Esophagus muscularis mucosa (tissue), 4 donors: ENCODE data around the gene ECEL1. TPM values are rescaled to one million over a fixed set of nuclear protein-coding genes. Genes with fewer than 3 reads are reported as not detected.

ENCODE experiments used
- DNase-seq: peaks from one replicate; pipeline ENCODE4 v3.0.0-alpha.2; 2017; ENCODE audit errors: extremely low spot score
- H3K27ac ChIP-seq, 4 donors: fragments of 200-600 bp; sonication (generic); replicated peaks in 1 of 4; 1 replicate in 3 of 4; 2 replicates in 1 of 4; pipeline ENCODE4 v1.5.1; 2016 to 2019; ENCODE audit warnings: mild to moderate bottlenecking in 1 of 4
- H3K27me3 ChIP-seq, 4 donors: fragments of 200-600 bp; sonication (generic); one replicate each; pipeline versions ENCODE4 v1.5.1 to v1.6.0; 2016 to 2019
- H3K36me3 ChIP-seq, 4 donors: fragments of 200-600 bp; sonication (generic); one replicate each; pipeline ENCODE4 v1.5.1; 2016 to 2019
- H3K4me1 ChIP-seq, 4 donors: fragments of 200-600 bp; sonication (generic); one replicate each; pipeline ENCODE4 v1.5.1; 2016 to 2019
- H3K4me3 ChIP-seq, 4 donors: fragments of 200-600 bp; sonication (generic); 1 replicate in 2 of 4; 2 replicates in 2 of 4; pipeline ENCODE4 v1.5.1; 2016 to 2019; ENCODE audit warnings: mild to moderate bottlenecking in 4 of 4, moderate library complexity in 1 of 4
- H3K9me3 ChIP-seq, 4 donors: fragments of 200-600 bp; sonication (generic); 1 replicate in 3 of 4; 2 replicates in 1 of 4; pipeline ENCODE4 v1.5.1; 2016 to 2019
- EP300 ChIP-seq: sonication (generic); formaldehyde crosslinking; IDR thresholded peaks from one replicate; pipeline ENCODE4 v1.6.1; 2017; ENCODE audit warnings: antibody characterized with exemption
- POLR2A ChIP-seq: fragments of 450-650 bp; IDR thresholded peaks from one replicate; pipeline ENCODE4 v1.6.1; 2017; ENCODE audit warnings: antibody characterized with exemption, moderate library complexity, mild to moderate bottlenecking, low read depth
- POLR2AphosphoS5 ChIP-seq, 2 donors: sonication (generic); formaldehyde crosslinking; IDR thresholded peaks; one replicate each; pipeline ENCODE4 v1.6.1; 2017; ENCODE audit warnings: antibody characterized with exemption in 2 of 2
- WGBS: methylation state at CpG from one replicate; pipeline ENCODE4 v1.1.5; 2018; 5-methylcytosine and 5-hydroxymethylcytosine counted together
- intact Hi-C: fragments of 100-400 bp; cut with DNase I; formaldehyde crosslinking; loops from one replicate; pipeline ENCODE4 v1.15.1; 2023
- total RNA-seq, 4 donors: library from RNA; depleted of rRNA; stranded (reverse); fragments of >200 nt; gene quantifications; one replicate each; pipeline versions ENCODE4 v1.1.0 to v1.2.1, GENCODE V29; 2016
- TF ChIP-seq, protein P1 (sequence below), 3 experiments: fragments of 200-600 bp in 2 of 3; fragments of 450-650 bp in 1 of 3; sonication (generic) in 2 of 3; IDR thresholded peaks; one replicate each; pipeline ENCODE4 v1.5.1; 2017 to 2019; ENCODE audit warnings: antibody characterized with exemption in 3 of 3, mild to moderate bottlenecking in 2 of 3, moderate library complexity in 1 of 3

ECEL1 gene
- total RNA-seq, 4 donors from 2014 or later, result 0.66 to 1.6 (median 1.4) TPM; not detected in 1

DNA sequence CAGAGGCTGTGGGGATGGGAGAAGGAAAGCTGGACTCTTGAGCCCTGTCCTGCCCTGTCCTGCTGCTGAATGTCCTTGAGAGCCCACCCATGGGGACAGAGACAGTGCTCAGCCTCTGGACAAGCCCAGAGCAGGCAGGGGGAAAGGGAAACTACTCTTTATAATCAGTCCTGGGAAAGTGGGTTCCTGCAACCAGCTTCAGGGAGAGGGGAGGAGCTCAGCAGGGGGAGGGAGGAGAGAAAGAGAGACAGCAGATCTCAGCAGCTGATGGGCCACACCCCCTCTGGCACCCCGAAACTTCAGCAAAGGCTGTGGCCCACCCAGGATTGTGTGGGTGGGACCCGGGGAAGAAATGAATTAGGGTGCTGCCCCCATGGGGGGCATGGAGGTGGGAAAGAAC is 11.6 kb downstream of the ECEL1 start:
- WGBS, result 81% methylated on average over 2 of the region's 2 CpGs
- no peaks in the 10 kb centered on the region for H3K36me3 ChIP-seq
- intact Hi-C loops, result no loop called here

DNA sequence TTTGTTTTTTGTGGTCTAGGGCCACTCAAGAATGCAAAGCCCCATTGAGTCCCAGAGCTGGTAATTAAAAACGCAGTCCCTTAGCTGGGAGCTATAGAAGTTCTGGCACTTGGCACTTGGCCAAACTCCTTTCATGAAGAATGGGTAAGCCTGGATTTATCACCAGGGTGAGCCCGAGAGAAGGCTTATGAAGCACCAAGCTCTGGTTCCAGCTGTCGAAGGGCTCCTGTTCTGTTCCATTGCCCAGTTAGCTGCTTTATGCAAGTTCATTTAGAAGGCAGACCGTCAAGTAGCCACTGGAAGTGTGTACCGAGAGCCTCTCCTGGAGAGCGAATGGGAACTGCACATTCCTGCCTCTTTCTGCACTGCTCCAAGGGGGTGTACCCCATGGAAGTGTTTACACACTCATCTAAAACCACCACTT is 14.2 kb downstream of the ECEL1 start:
- Histone ChIP-seq H3K4me1 (no peaks in the 10 kb centered on the region), H3K27ac (no peak overlapping the region), H3K27me3 (peaks cover 0 to 40% (median 0%) of the 10 kb centered on the region in 4 donors), H3K9me3 (peaks cover 0 to 10% (median 9%) of the 10 kb centered on the region in 4 donors), H3K4me3 (no peak overlapping the region), H3K36me3 (no peaks in the 10 kb centered on the region)
- WGBS, result 51% methylated on average over 3 of the region's 6 CpGs
- DNase-seq, result no peak
- intact Hi-C loops, result no loop called here
- TF ChIP-seq, protein P1, sequence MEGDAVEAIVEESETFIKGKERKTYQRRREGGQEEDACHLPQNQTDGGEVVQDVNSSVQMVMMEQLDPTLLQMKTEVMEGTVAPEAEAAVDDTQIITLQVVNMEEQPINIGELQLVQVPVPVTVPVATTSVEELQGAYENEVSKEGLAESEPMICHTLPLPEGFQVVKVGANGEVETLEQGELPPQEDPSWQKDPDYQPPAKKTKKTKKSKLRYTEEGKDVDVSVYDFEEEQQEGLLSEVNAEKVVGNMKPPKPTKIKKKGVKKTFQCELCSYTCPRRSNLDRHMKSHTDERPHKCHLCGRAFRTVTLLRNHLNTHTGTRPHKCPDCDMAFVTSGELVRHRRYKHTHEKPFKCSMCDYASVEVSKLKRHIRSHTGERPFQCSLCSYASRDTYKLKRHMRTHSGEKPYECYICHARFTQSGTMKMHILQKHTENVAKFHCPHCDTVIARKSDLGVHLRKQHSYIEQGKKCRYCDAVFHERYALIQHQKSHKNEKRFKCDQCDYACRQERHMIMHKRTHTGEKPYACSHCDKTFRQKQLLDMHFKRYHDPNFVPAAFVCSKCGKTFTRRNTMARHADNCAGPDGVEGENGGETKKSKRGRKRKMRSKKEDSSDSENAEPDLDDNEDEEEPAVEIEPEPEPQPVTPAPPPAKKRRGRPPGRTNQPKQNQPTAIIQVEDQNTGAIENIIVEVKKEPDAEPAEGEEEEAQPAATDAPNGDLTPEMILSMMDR (IDR thresholded peaks at IDR 0.05), result no peak
- TF ChIP-seq EP300 (no peak), POLR2AphosphoS5 (IDR thresholded peaks at IDR 0.05) (no peak), POLR2A (no peak)

More for the DNA sequence above, 11.6 kb downstream of the ECEL1 start:
- Histone ChIP-seq H3K27ac (no peak overlapping the region), H3K9me3 (peaks cover 0 to 10% (median 9%) of the 10 kb centered on the region in 4 donors), H3K4me3 (no peak overlapping the region), H3K4me1 (no peaks in the 10 kb centered on the region), H3K27me3 (peaks cover 0 to 51% (median 0%) of the 10 kb centered on the region in 4 donors)
- TF ChIP-seq EP300, result no peak
- no peak for TF ChIP-seq POLR2A
- no peak for TF ChIP-seq POLR2AphosphoS5 (IDR thresholded peaks at IDR 0.05)
- TF ChIP-seq, protein P1 (IDR thresholded peaks at IDR 0.05), result no peak
- DNase-seq, result no peak

DNA sequence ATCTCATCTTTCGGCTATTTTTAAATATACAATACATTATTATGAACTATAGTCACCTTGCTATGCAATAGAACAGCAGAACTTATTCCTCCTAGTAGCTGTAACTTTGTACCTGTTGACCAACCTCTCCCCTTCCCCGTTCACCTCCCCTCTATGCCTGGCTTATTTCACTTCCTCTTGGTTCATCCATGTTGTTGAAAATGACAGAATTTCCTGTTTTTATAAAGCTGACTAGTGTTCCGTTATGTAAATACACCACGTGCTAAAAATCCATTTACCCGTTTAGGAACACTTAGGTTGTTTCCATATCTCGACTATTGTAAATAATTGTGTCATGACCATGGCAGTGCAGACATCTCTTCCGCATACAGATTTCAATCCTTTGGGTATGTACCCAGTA is 21.4 kb downstream of the ECEL1 start:
- Histone ChIP-seq H3K4me1 (no peaks in the 10 kb centered on the region), H3K4me3 (no peak overlapping the region), H3K36me3 (no peaks in the 10 kb centered on the region), H3K27me3 (peaks cover 0 to 30% (median 0%) of the 10 kb centered on the region in 4 donors), H3K27ac (no peak overlapping the region), H3K9me3 (no peaks in the 10 kb centered on the region)
- intact Hi-C loops, result no loop called here
- WGBS, result 74% methylated on average over 7 of the region's 7 CpGs
- DNase-seq, result no peak
- TF ChIP-seq, protein P1 (IDR thresholded peaks at IDR 0.05), result no peak
- TF ChIP-seq POLR2AphosphoS5 (IDR thresholded peaks at IDR 0.05) (no peak), EP300 (no peak), POLR2A (no peak)

DNA sequence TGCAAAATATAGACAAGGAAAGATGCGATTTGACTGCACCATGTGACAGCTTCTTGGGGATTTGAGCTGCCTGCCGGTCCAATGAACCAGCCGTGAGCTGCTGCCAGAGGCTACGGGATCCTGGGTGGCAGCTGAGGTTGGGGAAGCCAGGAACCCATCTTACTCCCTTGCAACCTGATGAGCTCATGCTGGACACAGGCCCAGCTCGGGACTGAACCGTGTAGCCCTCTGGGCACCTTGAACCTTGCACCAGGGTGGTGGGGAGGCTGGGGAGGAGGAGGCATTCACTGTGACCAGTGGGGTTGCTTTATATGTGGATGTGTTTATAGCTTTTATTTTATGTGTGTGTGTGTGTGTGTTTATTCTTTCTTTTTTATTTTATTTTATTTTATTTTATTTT is 22.6 kb downstream of the ECEL1 start:
- no peak for DNase-seq
- no peak overlapping the region for H3K27ac ChIP-seq
- TF ChIP-seq, protein P1 (IDR thresholded peaks at IDR 0.05), result no peak
- TF ChIP-seq POLR2A, result no peak
- no peak for TF ChIP-seq POLR2AphosphoS5 (IDR thresholded peaks at IDR 0.05)
- TF ChIP-seq EP300, result no peak
- peaks cover 0 to 30% (median 0%) of the 10 kb centered on the region in 4 donors for H3K27me3 ChIP-seq
- intact Hi-C loops, result no loop called here
- H3K36me3 ChIP-seq, result no peaks in the 10 kb centered on the region
- 73% methylated on average over 6 of the region's 6 CpGs for WGBS
- no peaks in the 10 kb centered on the region for H3K4me1 ChIP-seq
- no peaks in the 10 kb centered on the region for H3K9me3 ChIP-seq
- H3K4me3 ChIP-seq, result no peak overlapping the region

DNA sequence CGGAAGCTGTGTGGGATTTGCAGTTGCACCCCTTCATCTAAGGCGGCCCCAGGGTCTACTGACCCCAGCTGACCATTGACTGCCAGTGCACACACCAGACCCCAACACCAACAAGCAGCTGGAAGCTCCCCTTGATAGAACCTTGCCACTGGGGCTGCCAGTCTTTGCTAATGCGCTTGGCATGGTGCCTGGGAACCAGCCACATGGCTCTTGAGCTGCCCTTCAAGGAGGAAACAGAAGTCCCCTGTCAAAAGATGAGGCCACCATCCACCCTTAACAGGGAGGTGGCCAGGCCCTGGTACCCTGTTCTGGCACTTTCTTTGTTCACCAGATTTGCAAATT is 23.1 kb downstream of the ECEL1 start:
- H3K27ac ChIP-seq, result no peak overlapping the region
- H3K9me3 ChIP-seq, result no peaks in the 10 kb centered on the region
- no peaks in the 10 kb centered on the region for H3K36me3 ChIP-seq
- no peak for DNase-seq
- H3K4me1 ChIP-seq, result no peaks in the 10 kb centered on the region
- 80% methylated on average over 2 of the region's 3 CpGs for WGBS
- H3K4me3 ChIP-seq, result no peak overlapping the region
- peaks cover 0 to 35% (median 0%) of the 10 kb centered on the region in 4 donors for H3K27me3 ChIP-seq
- no peak for TF ChIP-seq POLR2AphosphoS5 (IDR thresholded peaks at IDR 0.05)
- intact Hi-C loops, result no loop called here
